Kidney epithelial cell (primary cell): ENCODE data around the gene LEMD1. TPM values are rescaled to one million over a fixed set of nuclear protein-coding genes. Genes with fewer than 3 reads are reported as not detected.

Experiments used
- DNase-seq: peaks from one replicate; pipeline ENCODE4 v3.0.0-alpha.2; 2010; ENCODE audit warnings: low read depth
- H3K27me3 ChIP-seq: 2 replicates; pipeline ENCODE4 v1.6.0; 2011; ENCODE audit warnings: low read length; ENCODE audit not compliant: control insufficient read depth, insufficient read depth
- H3K36me3 ChIP-seq: 2 replicates; pipeline ENCODE4 v1.5.1; 2011; ENCODE audit warnings: low read length; ENCODE audit not compliant: control insufficient read depth, insufficient read depth
- H3K4me3 ChIP-seq: 2 replicates; pipeline ENCODE4 v1.5.1; 2011; ENCODE audit warnings: low read depth, mild to moderate bottlenecking, control low read depth, low read length
- CTCF ChIP-seq: IDR thresholded peaks from 2 replicates; pipeline ENCODE4 v1.5.1; 2011; ENCODE audit warnings: mild to moderate bottlenecking, moderate library complexity, low read length, control low read depth, inconsistent platforms; ENCODE audit not compliant: insufficient read depth, poor library complexity, severe bottlenecking
- total RNA-seq: library from RNA; depleted of rRNA; stranded (reverse); fragments of >200 nt; gene quantifications from 2 replicates; pipeline ENCODE4 v1.2.3, GENCODE V29; 2015

The LEMD1 gene
- total RNA-seq, 1 donor from 2014 or later, result 5.1 TPM

GRCh38 chr1:205354259-205355074, 67.4 kb downstream of the LEMD1 start:
- DNase-seq, result no peak
- H3K36me3 ChIP-seq, result no peaks in the 10 kb centered on the region
- no peak overlapping the region for H3K4me3 ChIP-seq
- H3K27me3 ChIP-seq, result no peaks in the 10 kb centered on the region
- TF ChIP-seq CTCF, result peak; percentile 84

GRCh38 chr1:205353612-205354011, 68.2 kb downstream of the LEMD1 start:
- Histone ChIP-seq H3K4me3 (no peak overlapping the region), H3K27me3 (no peaks in the 10 kb centered on the region)
- DNase-seq, result no peak

GRCh38 chr1:205353191-205353590, 68.7 kb downstream of the LEMD1 start:
- TF ChIP-seq CTCF, result no peak
- Histone ChIP-seq H3K4me3 (no peak overlapping the region), H3K27me3 (no peaks in the 10 kb centered on the region)

More at GRCh38 chr1:205353612-205354011, 68.2 kb downstream of the LEMD1 start:
- H3K36me3 ChIP-seq, result no peaks in the 10 kb centered on the region
- no peak for TF ChIP-seq CTCF

GRCh38 chr1:205351984-205352713, 69.7 kb downstream of the LEMD1 start:
- no peak for DNase-seq
- H3K4me3 ChIP-seq, result no peak overlapping the region
- TF ChIP-seq CTCF, result no peak
- no peaks in the 10 kb centered on the region for H3K27me3 ChIP-seq
- no peaks in the 10 kb centered on the region for H3K36me3 ChIP-seq

More at GRCh38 chr1:205353191-205353590, 68.7 kb downstream of the LEMD1 start:
- DNase-seq, result no peak
- H3K36me3 ChIP-seq, result no peaks in the 10 kb centered on the region

- Histone ChIP-seq H3K36me3 (no peaks in the 10 kb centered on the region), H3K27me3 (no peaks in the 10 kb centered on the region), H3K4me3 (no peak overlapping the region)
- TF ChIP-seq CTCF, result no peak
- no peak for DNase-seq
Measured at GRCh38 chr1:205350691-205351141, 71.1 kb downstream of the LEMD1 start.

- no peaks in the 10 kb centered on the region for H3K27me3 ChIP-seq
- no peak overlapping the region for H3K4me3 ChIP-seq
- no peak for TF ChIP-seq CTCF
- DNase-seq, result no peak
- H3K36me3 ChIP-seq, result no peaks in the 10 kb centered on the region
Measured at GRCh38 chr1:205350124-205350523, 71.7 kb downstream of the LEMD1 start.
